GM12878 (cell line): ENCODE data around the gene THRAP3. TPM values are rescaled to one million over a fixed set of nuclear protein-coding genes. Genes with fewer than 3 reads are reported as not detected.

ENCODE experiments used
- ATAC-seq: fragments of 200-7000 bp; cut with Tn5 transposase; 3 replicates; pipeline ENCODE4 v1.9.1; 2020; ENCODE audit warnings: mild to moderate bottlenecking, moderate library complexity
- BruUV-seq: library from RNA; stranded (reverse); fragments of 400-500 nt; replicated peaks from 2 replicates; lab custom pipeline; 2021; lab: Mats Ljungman, UMichigan
- CTCF ChIA-PET: fragments of 300-600 bp; sonication (Branson Sonifier 250); formaldehyde crosslinking; extraction: SDS; loops from one replicate; lab custom pipeline; 2021; ENCODE audit warnings: inconsistent platforms; lab: Yijun Ruan, JAX
- POLR2A ChIA-PET: fragments of 350-600 bp; formaldehyde crosslinking; extraction: SDS; loops from one replicate; lab custom pipeline; 2021; ENCODE audit warnings: inconsistent platforms; lab: Charles Lee
- RAD21 ChIA-PET: fragments of 300-600 bp; sonication (Branson Sonifier 250); formaldehyde crosslinking; loops from one replicate; lab custom pipeline; 2023; ENCODE audit warnings: antibody characterized with exemption; ENCODE audit not compliant: unreplicated experiment; lab: Charles Lee
- SMC1A ChIA-PET: fragments of 300-600 bp; sonication (Branson Sonifier 250); formaldehyde crosslinking; loops from one replicate; lab custom pipeline; 2023; ENCODE audit not compliant: unreplicated experiment, uncharacterized antibody; lab: Charles Lee
- DNase-seq: peaks from one replicate; pipeline ENCODE4 v3.0.0-alpha.2; 2011; ENCODE audit warnings: low read depth, low spot score
- FAIRE-seq: peaks from 3 replicates; lab custom pipeline; 2011; peaks lifted over from hg19 to GRCh38; lab: Jason Lieb, UNC
- H2AFZ ChIP-seq: 2 replicates; pipeline ENCODE4 v1.6.0; 2011; ENCODE audit warnings: low read depth, low read length, control low read depth; ENCODE audit not compliant: control insufficient read depth
- H3K27ac ChIP-seq: 2 replicates; pipeline ENCODE4 v1.5.1; 2011; ENCODE audit warnings: control low read depth; ENCODE audit not compliant: control insufficient read depth, insufficient read depth
- H3K27me3 ChIP-seq, 2 experiments: replicated peaks in 1 of 2; 2 replicates each; pipeline versions ENCODE4 v1.6.0 to v1.6.1; 2011; ENCODE audit warnings: low read length in 1 of 2; ENCODE audit not compliant: control insufficient read depth in 2 of 2, insufficient read depth in 2 of 2
- H3K36me3 ChIP-seq, 2 experiments: 2 replicates each; pipeline ENCODE4 v1.5.1; 2011; ENCODE audit warnings: low read length in 1 of 2; ENCODE audit not compliant: control insufficient read depth in 2 of 2, insufficient read depth in 2 of 2
- H3K4me1 ChIP-seq: 2 replicates; pipeline ENCODE4 v1.6.1; 2011; ENCODE audit warnings: mild to moderate bottlenecking, low read length, moderate library complexity, mixed read lengths; ENCODE audit not compliant: control insufficient read depth, insufficient read depth
- H3K4me2 ChIP-seq: 2 replicates; pipeline ENCODE4 v1.6.0; 2011; ENCODE audit warnings: control low read depth; ENCODE audit not compliant: control insufficient read depth, insufficient read depth
- H3K4me3 ChIP-seq: fragments of 200-600 bp; sonication (generic); 2 replicates; pipeline ENCODE4 v1.5.1; 2016
- H3K79me2 ChIP-seq: 2 replicates; pipeline ENCODE4 v1.6.0; 2011; ENCODE audit warnings: low read length; ENCODE audit not compliant: control insufficient read depth, insufficient read depth
- H3K9ac ChIP-seq: 2 replicates; pipeline ENCODE4 v1.8.0; 2011; ENCODE audit warnings: low read length, control low read depth, mixed read lengths; ENCODE audit not compliant: control insufficient read depth, insufficient read depth
- H3K9me3 ChIP-seq: replicated peaks from 3 replicates; pipeline ENCODE4 v1.5.1; 2011; ENCODE audit warnings: mild to moderate bottlenecking, low read length; ENCODE audit not compliant: control insufficient read depth, insufficient read depth
- H4K20me1 ChIP-seq: 2 replicates; pipeline ENCODE4 v1.6.0; 2011; ENCODE audit not compliant: control insufficient read depth, insufficient read depth
- BMI1 ChIP-seq: fragments of 450-650 bp; IDR thresholded peaks from 2 replicates; pipeline ENCODE4 v1.6.1; 2016; ENCODE audit warnings: mild to moderate bottlenecking, moderate library complexity, borderline replicate concordance
- HCFC1 ChIP-seq: fragments of 150-350 bp; IDR thresholded peaks from 2 replicates; pipeline ENCODE4 v1.6.1; 2014; ENCODE audit warnings: low read length
- HDAC2 ChIP-seq: fragments of 200-600 bp; sonication (generic); IDR thresholded peaks from 2 replicates; pipeline ENCODE4 v1.6.1; 2017
- IRF5 ChIP-seq: fragments of 450-650 bp; IDR thresholded peaks from 2 replicates; pipeline ENCODE4 v1.6.1; 2017; ENCODE audit warnings: borderline replicate concordance
- POLR2A ChIP-seq: IDR thresholded peaks from 2 replicates; pipeline ENCODE4 v1.6.1; 2011; ENCODE audit warnings: low read depth, mild to moderate bottlenecking, low read length
- RELB ChIP-seq: fragments of 450-650 bp; IDR thresholded peaks from 2 replicates; pipeline ENCODE4 v1.6.1; 2017; ENCODE audit warnings: low read depth, mild to moderate bottlenecking, moderate library complexity
- SMARCA5 ChIP-seq: fragments of 450-650 bp; IDR thresholded peaks from 2 replicates; pipeline ENCODE4 v1.6.1; 2017; ENCODE audit warnings: mild to moderate bottlenecking
- ZNF207 ChIP-seq: fragments of 450-650 bp; IDR thresholded peaks from 2 replicates; pipeline ENCODE4 v1.6.1; 2014; ENCODE audit warnings: antibody characterized with exemption, mild to moderate bottlenecking, borderline replicate concordance
- WGBS: methylation state at CpG from one replicate; pipeline ENCODE4 v1.1.6; 2016; ENCODE audit warnings: low lambda C conversion rate; ENCODE audit not compliant: insufficient replicate concordance, insufficient coverage; ENCODE audit errors: missing lambda C conversion rate; 5-methylcytosine and 5-hydroxymethylcytosine counted together
- in situ Hi-C: fragments of 300-500 bp; cut with MboI; formaldehyde crosslinking; loops from 9 replicates; pipeline ENCODE4 v1.14.3; 2018; ENCODE audit warnings: mixed read lengths
- intact Hi-C: fragments of 100-400 bp; cut with micrococcal nuclease; formaldehyde crosslinking; loops from one replicate; pipeline ENCODE4 v1.14.2; 2022; ENCODE audit not compliant: unreplicated experiment
- polyA plus RNA-seq, 11 experiments: library from polyadenylated mRNA; depleted of rRNA in 4 of 11; unstranded in 6 of 11; stranded (reverse) in 5 of 11; fragments of >200 nt; fragmentation: Nextera tagmentation in 4 of 11; fragmentation: Illumina TruSeq in 1 of 11; extraction: Ambion mirVana in 4 of 11; extraction: Trizol in 1 of 11; gene quantifications; 1 replicate in 1 of 11; 2 replicates in 10 of 11; pipeline versions ENCODE4 v1.2.1 to v1.2.3, GENCODE V29; 2011 to 2016; ENCODE audit warnings: inconsistent platforms in 2 of 11, missing spikeins in 2 of 11, low read depth in 1 of 11
- total RNA-seq, 4 experiments: library from RNA; depleted of rRNA in 3 of 4; stranded (reverse); fragments of >200 nt in 3 of 4; fragmentation: Illumina TruSeq in 1 of 4; extraction: Trizol in 1 of 4; gene quantifications; 2 replicates each; pipeline versions ENCODE4 v1.2.1 to v1.2.3, GENCODE V29; 2013 to 2021

Gene THRAP3
- total and polyA plus RNA-seq, 10 of the 15 experiments (the other 5 are each of a cell fraction or from before 2014, with no cell fraction given), result 76.3 to 173 (median 136) TPM

GRCh38 chr1:36176106-36176949 is 47.9 kb upstream of the THRAP3 start:
- H3K4me2 ChIP-seq, result no peak overlapping the region
- H3K27me3 ChIP-seq, result no peaks in the 10 kb centered on the region
- ChIA-PET POLR2A (no interaction called here), RAD21 (no interaction called here), CTCF (interaction anchor here (0.8 kb wide), 1 partner anchor 15 kb away, joined by 3 read pairs; no protein-coding TSS in a partner anchor), SMC1A (interaction anchor here (1.1 kb wide), 1 partner anchor 27 kb away, joined by 5 read pairs; the partner anchor contains the start of gene TRAPPC3)
- no TSS peak for BruUV-seq
- ATAC-seq, result no peak
- no peak for FAIRE-seq
- in situ Hi-C loops (no loop called here), intact Hi-C loops (no loop called here)
- no peak overlapping the region for H2AFZ ChIP-seq
- H3K27ac ChIP-seq, result no peak overlapping the region
- no peaks in the 10 kb centered on the region for H3K9me3 ChIP-seq
- TF ChIP-seq RELB, result no peak
- no peak for TF ChIP-seq HDAC2
- no peak for TF ChIP-seq SMARCA5
- no peak for TF ChIP-seq HCFC1
- no peak for TF ChIP-seq BMI1
- no peak for TF ChIP-seq IRF5
- no peak for TF ChIP-seq POLR2A
- TF ChIP-seq ZNF207, result no peak
- no peak overlapping the region for H3K4me3 ChIP-seq
- H3K9ac ChIP-seq, result no peak overlapping the region
- peaks cover 19 to 58% of the 10 kb centered on the region in 2 experiments for H3K36me3 ChIP-seq
- H4K20me1 ChIP-seq, result no peaks in the 10 kb centered on the region; the same call in 1 of the 2 replicates
- no peaks in the 10 kb centered on the region for H3K4me1 ChIP-seq
- DNase-seq, result no peak
- WGBS, result 97% methylated on average over 65 of the region's 76 CpGs
- no peaks in the 10 kb centered on the region for H3K79me2 ChIP-seq
